Endodermal cell (in vitro differentiated cells): ENCODE results near the gene GPR141. TPM values are rescaled to one million over a fixed set of nuclear protein-coding genes. Genes with fewer than 3 reads are reported as not detected.

ENCODE experiments used
- DNase-seq: peaks from one replicate; pipeline ENCODE4 v3.0.0-alpha.2; 2017
- H3K27ac ChIP-seq: 2 replicates; pipeline ENCODE4 v1.5.1; 2013; ENCODE audit warnings: mild to moderate bottlenecking, low read depth, low read length, moderate library complexity
- H3K27me3 ChIP-seq: 2 replicates; pipeline ENCODE4 v1.6.1; 2013; ENCODE audit warnings: mild to moderate bottlenecking, low read length, moderate library complexity; ENCODE audit not compliant: insufficient read depth, control insufficient read depth, poor library complexity, severe bottlenecking
- H3K36me3 ChIP-seq: 2 replicates; pipeline ENCODE4 v1.7.0; 2013; ENCODE audit warnings: mild to moderate bottlenecking, low read length, moderate library complexity; ENCODE audit not compliant: control insufficient read depth, insufficient read depth
- H3K4me1 ChIP-seq: one replicate; pipeline ENCODE4 v1.7.0; 2013; ENCODE audit warnings: low read length; ENCODE audit not compliant: control insufficient read depth, insufficient read depth
- H3K4me3 ChIP-seq: 2 replicates; pipeline ENCODE4 v1.5.1; 2013; ENCODE audit warnings: mild to moderate bottlenecking, low read length, moderate library complexity
- H3K9ac ChIP-seq: 2 replicates; pipeline ENCODE4 v1.6.1; 2013; ENCODE audit warnings: mild to moderate bottlenecking, low read length, moderate library complexity; ENCODE audit not compliant: poor library complexity, severe bottlenecking; ENCODE audit errors: extremely low read depth
- H3K9me3 ChIP-seq: 2 replicates; pipeline ENCODE4 v1.6.1; 2013; ENCODE audit warnings: mild to moderate bottlenecking, low read length, moderate library complexity; ENCODE audit not compliant: control insufficient read depth
- H3K27ac Mint-ChIP-seq: 2 replicates; pipeline ENCODE4 v1.8.0; 2020; ENCODE audit warnings: mixed read lengths
- H3K27me3 Mint-ChIP-seq: 2 replicates; pipeline ENCODE4 v1.8.0; 2021; ENCODE audit warnings: mild to moderate bottlenecking, mixed read lengths; ENCODE audit not compliant: insufficient read depth
- H3K36me3 Mint-ChIP-seq: 2 replicates; pipeline ENCODE4 v1.8.0; 2020; ENCODE audit warnings: low read depth, mixed read lengths
- H3K4me1 Mint-ChIP-seq: 2 replicates; pipeline ENCODE4 v1.8.0; 2020; ENCODE audit warnings: mixed read lengths
- H3K4me3 Mint-ChIP-seq: 2 replicates; pipeline ENCODE4 v1.8.0; 2020; ENCODE audit warnings: mild to moderate bottlenecking, moderate library complexity, mixed read lengths
- H3K9me3 Mint-ChIP-seq: 2 replicates; pipeline ENCODE4 v1.8.0; 2020; ENCODE audit warnings: mild to moderate bottlenecking, mixed read lengths
- CTCF ChIP-seq: fragments of 200-600 bp; sonication (generic); conservative IDR thresholded peaks from 2 replicates; pipeline ENCODE4 v1.5.0; 2021; ENCODE audit warnings: antibody characterized with exemption, mild to moderate bottlenecking
- WGBS, 2 experiments: methylation state at CpG; one replicate each; pipeline versions ENCODE4 v1.1.5 to v1.1.7; 2013; ENCODE audit warnings: missing lambda C conversion rate in 2 of 2, mixed read lengths in 1 of 2; ENCODE audit not compliant: insufficient coverage in 1 of 2, insufficient read length in 1 of 2; 5-methylcytosine and 5-hydroxymethylcytosine counted together
- total RNA-seq, 2 donors: library from RNA; stranded (reverse); fragmentation: NEBNext Ultra II Directional in 1 of 2; extraction: Animal tissue kit (Norgen Biotek cat#: 25700) in 1 of 2; gene quantifications; 2 replicates in 1 of 2; 3 replicates in 1 of 2; pipeline ENCODE4 v1.2.1, GENCODE V29; 2021

The GPR141 gene
- total RNA-seq, 2 donors from 2014 or later: 1.9 to 3.9 TPM

- H3K27ac ChIP-seq: no peak overlapping the region
- H3K9me3 ChIP-seq: no peaks in the 10 kb centered on the region
- H3K27me3 Mint-ChIP-seq: no peaks in the 10 kb centered on the region
- H3K4me3 ChIP-seq: no peak overlapping the region
- H3K27ac Mint-ChIP-seq: no peak overlapping the region
- DNase-seq: no peak
- H3K9ac ChIP-seq: no peak overlapping the region
- H3K36me3 Mint-ChIP-seq: no peaks in the 10 kb centered on the region
- TF ChIP-seq CTCF: no peak
- no peaks in the 10 kb centered on the region for H3K9me3 Mint-ChIP-seq
- H3K27me3 ChIP-seq: peaks cover 33% of the 10 kb centered on the region
- no peaks in the 10 kb centered on the region for H3K36me3 ChIP-seq
- H3K4me3 Mint-ChIP-seq: no peak overlapping the region
- H3K4me1 ChIP-seq: peaks cover 13% of the 10 kb centered on the region
- H3K4me1 Mint-ChIP-seq: peaks cover 23% of the 10 kb centered on the region
Observed at GRCh38 chr7:37735196-37735595, 51.6 kb downstream of the GPR141 start.

- Mint-ChIP-seq H3K4me1 (peaks cover 13% of the 10 kb centered on the region), H3K4me3 (no peak overlapping the region), H3K36me3 (no peaks in the 10 kb centered on the region), H3K9me3 (no peaks in the 10 kb centered on the region), H3K27ac (no peak overlapping the region), H3K27me3 (no peaks in the 10 kb centered on the region)
- Histone ChIP-seq H3K36me3 (no peaks in the 10 kb centered on the region), H3K27me3 (peaks cover 31% of the 10 kb centered on the region), H3K4me1 (peaks cover 13% of the 10 kb centered on the region), H3K9ac (no peak overlapping the region), H3K9me3 (no peaks in the 10 kb centered on the region), H3K27ac (no peak overlapping the region), H3K4me3 (no peak overlapping the region)
- no peak for TF ChIP-seq CTCF
- WGBS, 2 experiments: 96 to 100% methylated on average over 1 of the region's 1 CpG
- no peak for DNase-seq
Observed at GRCh38 chr7:37738321-37738720, 54.8 kb downstream of the GPR141 start.

GRCh38 chr7:37740398-37740797, 56.8 kb downstream of the GPR141 start:
- H3K4me3 Mint-ChIP-seq: no peak overlapping the region
- peaks cover 31% of the 10 kb centered on the region for H3K27me3 ChIP-seq
- H3K9me3 Mint-ChIP-seq: no peaks in the 10 kb centered on the region
- no peaks in the 10 kb centered on the region for H3K36me3 ChIP-seq
- no peak overlapping the region for H3K27ac ChIP-seq
- TF ChIP-seq CTCF: no peak
- DNase-seq: no peak
- no peaks in the 10 kb centered on the region for H3K9me3 ChIP-seq
- H3K4me3 ChIP-seq: no peak overlapping the region
- no peak overlapping the region for H3K9ac ChIP-seq
- H3K4me1 ChIP-seq: peaks cover 8% of the 10 kb centered on the region
- no peak overlapping the region for H3K27ac Mint-ChIP-seq
- peaks cover 4% of the 10 kb centered on the region for H3K4me1 Mint-ChIP-seq
- no peaks in the 10 kb centered on the region for H3K36me3 Mint-ChIP-seq
- no peaks in the 10 kb centered on the region for H3K27me3 Mint-ChIP-seq
- 92 to 95% methylated on average over 5 to 7 of the region's 7 CpGs for WGBS, 2 experiments
